Measurements from ENCODE around the gene TSPAN17.
"Not testable (repeated sequence)": the region's sequence is repeated elsewhere in the genome, so short reads cannot be mapped to it uniquely, and the experiment has no call there.

Gene TSPAN17

GRCh38 chr5:176697934-176698538 is 50.8 kb downstream of the TSPAN17 start:
- no peak overlapping the region for H3K27ac ChIP-seq
- TF ChIP-seq CTCF (IDR thresholded peaks at IDR 0.05) (no peak), ZFX (IDR thresholded peaks at IDR 0.05; ENCODE audit: borderline replicate concordance) (no peak)

GRCh38 chr5:176699446-176699845 is 52.2 kb downstream of the TSPAN17 start:
- H3K27ac ChIP-seq, result not testable (repeated sequence)

- TF ChIP-seq ZFX (IDR thresholded peaks at IDR 0.05; ENCODE audit: borderline replicate concordance) (no peak), CTCF (IDR thresholded peaks at IDR 0.05) (peak; percentile 65)
- no peak overlapping the region for H3K27ac ChIP-seq
Measured at GRCh38 chr5:176700239-176700847, 53.1 kb downstream of the TSPAN17 start.

- no peak for TF ChIP-seq CTCF (IDR thresholded peaks at IDR 0.05)
- TF ChIP-seq ZFX (IDR thresholded peaks at IDR 0.05; ENCODE audit: borderline replicate concordance), result no peak
- no peak overlapping the region for H3K27ac ChIP-seq
Measured at GRCh38 chr5:176702671-176703641, 55.7 kb downstream of the TSPAN17 start.

- no peak for TF ChIP-seq ZFX (IDR thresholded peaks at IDR 0.05; ENCODE audit: borderline replicate concordance)
- no peak for TF ChIP-seq CTCF (IDR thresholded peaks at IDR 0.05)
Measured at GRCh38 chr5:176703857-176704256, 56.6 kb downstream of the TSPAN17 start.

GRCh38 chr5:176704355-176704754 is 57.1 kb downstream of the TSPAN17 start:
- TF ChIP-seq CTCF (IDR thresholded peaks at IDR 0.05) (no peak), ZFX (IDR thresholded peaks at IDR 0.05; ENCODE audit: borderline replicate concordance) (no peak)
- no peak overlapping the region for H3K27ac ChIP-seq

More at GRCh38 chr5:176703857-176704256, 56.6 kb downstream of the TSPAN17 start:
- H3K27ac ChIP-seq, result no peak overlapping the region

GRCh38 chr5:176704817-176705216 is 57.5 kb downstream of the TSPAN17 start:
- no peak overlapping the region for H3K27ac ChIP-seq
- TF ChIP-seq ZFX (IDR thresholded peaks at IDR 0.05; ENCODE audit: borderline replicate concordance), result no peak
- TF ChIP-seq CTCF (IDR thresholded peaks at IDR 0.05), result no peak
